Activated CD8-positive, alpha-beta T cell treated with anti-CD3 and anti-CD28 coated beads, Interleukin-2, amount 10 ng/mL, durations not matched to agents 7 days and 5 days (primary cell): ENCODE data around the gene TP53INP2. TPM values are rescaled to one million over a fixed set of nuclear protein-coding genes. Genes with fewer than 3 reads are reported as not detected.

ENCODE experiments used
- ATAC-seq: fragments of 150-1000 bp; cut with Tn5 transposase; one replicate; pipeline ENCODE4 v1.10.0; 2021; ENCODE audit warnings: moderate library complexity
- CTCF ChIA-PET: fragments of 350-600 bp; sonication (Branson Sonifier 250); formaldehyde crosslinking; loops from one replicate; lab custom pipeline; 2021; ENCODE audit warnings: antibody characterized with exemption; lab: Charles Lee
- POLR2A ChIA-PET: fragments of 350-600 bp; sonication (Branson Sonifier 250); formaldehyde crosslinking; loops from one replicate; lab custom pipeline; 2021; ENCODE audit warnings: antibody characterized with exemption; lab: Charles Lee
- DNase-seq: peaks from one replicate; pipeline ENCODE4 v3.0.0-alpha.2; 2020
- H3K27ac Mint-ChIP-seq: one replicate; pipeline ENCODE4 v1.8.0; 2021; ENCODE audit warnings: mild to moderate bottlenecking, mixed read lengths
- H3K27me3 Mint-ChIP-seq: one replicate; pipeline ENCODE4 v1.8.0; 2021; ENCODE audit warnings: low read depth, mixed read lengths
- H3K36me3 Mint-ChIP-seq: one replicate; pipeline ENCODE4 v1.8.0; 2021; ENCODE audit warnings: low read depth, mixed read lengths
- H3K4me1 Mint-ChIP-seq: one replicate; pipeline ENCODE4 v1.8.0; 2021; ENCODE audit warnings: low read depth, mixed read lengths
- H3K4me3 Mint-ChIP-seq: one replicate; pipeline ENCODE4 v1.8.0; 2021; ENCODE audit warnings: mild to moderate bottlenecking, mixed read lengths
- H3K9me3 Mint-ChIP-seq: one replicate; pipeline ENCODE4 v1.8.0; 2022; ENCODE audit warnings: mixed read lengths; ENCODE audit not compliant: insufficient read depth
- total RNA-seq, 2 experiments: library from RNA; stranded (reverse); gene quantifications; one replicate each; pipeline ENCODE4 v1.2.3, GENCODE V29; 2021

The TP53INP2 gene
- total RNA-seq, 2 experiments from 2014 or later = 2.0 to 2.1 TPM

GRCh38 chr20:34736106-34736735, 32.1 kb downstream of the TP53INP2 start:
- Mint-ChIP-seq H3K4me3 (no peak overlapping the region), H3K9me3 (no peaks in the 10 kb centered on the region), H3K27ac (no peak overlapping the region), H3K36me3 (peaks cover 19% of the 10 kb centered on the region), H3K27me3 (no peaks in the 10 kb centered on the region), H3K4me1 (no peaks in the 10 kb centered on the region)
- ChIA-PET CTCF (no interaction called here), POLR2A (no interaction called here)
- no peak for ATAC-seq
- DNase-seq = no peak

GRCh38 chr20:34743039-34743438, 38.9 kb downstream of the TP53INP2 start:
- Mint-ChIP-seq H3K36me3 (peaks cover 32% of the 10 kb centered on the region), H3K27ac (no peak overlapping the region), H3K4me1 (peaks cover 6% of the 10 kb centered on the region), H3K27me3 (no peaks in the 10 kb centered on the region), H3K9me3 (no peaks in the 10 kb centered on the region), H3K4me3 (no peak overlapping the region)
- ChIA-PET POLR2A (no interaction called here), CTCF (interaction anchor here (1.3 kb wide), 1 partner anchor 430 kb away, joined by 3 read pairs; no protein-coding TSS in a partner anchor)
- ATAC-seq (peak; percentile 39), DNase-seq (peak; percentile 39)

DNA sequence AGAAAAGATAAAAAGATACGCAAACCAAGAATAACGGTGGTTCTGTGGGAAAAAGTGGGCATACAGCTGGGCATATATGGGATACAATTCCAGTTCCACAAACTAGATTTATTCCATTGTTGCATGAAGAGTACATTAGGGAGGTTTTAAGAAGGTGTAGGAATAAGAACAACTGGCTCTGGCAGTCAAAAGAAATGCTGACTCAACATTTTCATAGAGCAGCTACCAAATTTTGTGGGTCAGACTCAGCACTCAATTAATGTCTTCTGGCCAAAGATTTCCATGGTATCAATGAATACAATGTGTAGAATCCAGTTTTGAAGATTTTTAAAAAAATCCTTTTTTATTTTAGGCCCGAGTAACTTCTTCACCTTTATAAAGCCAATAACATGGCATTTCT, 40.2 kb downstream of the TP53INP2 start:
- Mint-ChIP-seq H3K4me1 (peaks cover 6% of the 10 kb centered on the region), H3K27ac (no peak overlapping the region), H3K36me3 (peaks cover 38% of the 10 kb centered on the region), H3K9me3 (no peaks in the 10 kb centered on the region), H3K27me3 (no peaks in the 10 kb centered on the region), H3K4me3 (no peak overlapping the region)
- CTCF ChIA-PET = interaction anchor here (0.8 kb wide), 1 partner anchor 26 kb away, joined by 3 read pairs; no protein-coding TSS in a partner anchor
- POLR2A ChIA-PET = no interaction called here
- no peak for ATAC-seq
- DNase-seq = no peak

- no peaks in the 10 kb centered on the region for H3K9me3 Mint-ChIP-seq
- H3K27me3 Mint-ChIP-seq = no peaks in the 10 kb centered on the region
- CTCF ChIA-PET = interaction anchor here (1.0 to 1.3 kb wide), 2 partner anchors 25 to 37 kb away, joined by 3 to 5 read pairs; no protein-coding TSS in a partner anchor
- peaks cover 40% of the 10 kb centered on the region for H3K36me3 Mint-ChIP-seq
- no peak overlapping the region for H3K4me3 Mint-ChIP-seq
- DNase-seq (no peak), ATAC-seq (no peak)
- POLR2A ChIA-PET = no interaction called here
- H3K4me1 Mint-ChIP-seq = peaks cover 6% of the 10 kb centered on the region
- H3K27ac Mint-ChIP-seq = no peak overlapping the region
Observed at GRCh38 chr20:34744847-34745246, 40.7 kb downstream of the TP53INP2 start.

- Mint-ChIP-seq H3K9me3 (no peaks in the 10 kb centered on the region), H3K36me3 (peaks cover 37% of the 10 kb centered on the region), H3K4me1 (peaks cover 6% of the 10 kb centered on the region), H3K27me3 (no peaks in the 10 kb centered on the region), H3K4me3 (no peak overlapping the region), H3K27ac (no peak overlapping the region)
- no peak for DNase-seq
- ChIA-PET POLR2A (no interaction called here), CTCF (interaction anchor here (1.0 to 1.2 kb wide), 3 partner anchors 9 to 34 kb away, joined by 3 to 4 read pairs (median 3); no protein-coding TSS in a partner anchor)
- no peak for ATAC-seq
Observed at GRCh38 chr20:34746674-34747073, 42.5 kb downstream of the TP53INP2 start.

- Mint-ChIP-seq H3K27me3 (no peaks in the 10 kb centered on the region), H3K4me1 (peaks cover 6% of the 10 kb centered on the region), H3K36me3 (peaks cover 39% of the 10 kb centered on the region), H3K9me3 (no peaks in the 10 kb centered on the region), H3K4me3 (no peak overlapping the region), H3K27ac (no peak overlapping the region)
- ChIA-PET POLR2A (no interaction called here), CTCF (interaction anchor here (1.0 to 1.2 kb wide), 2 partner anchors 10 to 22 kb away, joined by 3 to 4 read pairs; no protein-coding TSS in a partner anchor)
- DNase-seq (no peak), ATAC-seq (no peak)
Observed at GRCh38 chr20:34747479-34747878, 43.3 kb downstream of the TP53INP2 start.

GRCh38 chr20:34748709-34749108, 44.6 kb downstream of the TP53INP2 start:
- CTCF ChIA-PET = interaction anchor here (0.6 to 1.1 kb wide), 2 partner anchors 9 to 21 kb away, joined by 3 to 6 read pairs; no protein-coding TSS in a partner anchor
- ATAC-seq (no peak), DNase-seq (no peak)
- Mint-ChIP-seq H3K4me3 (no peak overlapping the region), H3K4me1 (no peaks in the 10 kb centered on the region), H3K27ac (no peak overlapping the region), H3K27me3 (no peaks in the 10 kb centered on the region), H3K36me3 (peaks cover 32% of the 10 kb centered on the region), H3K9me3 (no peaks in the 10 kb centered on the region)
- POLR2A ChIA-PET = no interaction called here

DNA sequence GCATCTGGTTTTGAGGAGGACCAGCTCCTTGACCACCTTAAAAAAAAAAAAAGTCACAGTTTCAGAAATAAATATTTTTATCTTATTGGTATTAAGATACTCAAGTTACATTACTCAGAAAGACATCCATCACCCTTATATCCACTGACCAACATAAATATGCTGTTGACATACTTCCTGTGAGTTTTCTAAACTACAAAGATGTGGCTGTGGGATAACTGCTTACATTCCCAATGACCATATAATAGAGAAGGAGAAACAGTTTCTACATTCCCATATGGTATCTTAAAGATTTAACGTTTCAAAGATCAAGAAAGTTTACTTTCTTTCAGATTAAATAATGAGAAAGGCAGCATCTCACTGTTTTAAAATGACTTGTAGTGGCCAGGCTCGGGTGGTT, 46.3 kb downstream of the TP53INP2 start:
- DNase-seq = no peak
- H3K27ac Mint-ChIP-seq = no peak overlapping the region

GRCh38 chr20:34751453-34751852, 47.3 kb downstream of the TP53INP2 start:
- Mint-ChIP-seq H3K4me1 (no peaks in the 10 kb centered on the region), H3K27ac (no peak overlapping the region), H3K36me3 (peaks cover 38% of the 10 kb centered on the region), H3K9me3 (no peaks in the 10 kb centered on the region), H3K4me3 (no peak overlapping the region), H3K27me3 (no peaks in the 10 kb centered on the region)
- no peak for ATAC-seq
- no peak for DNase-seq
- POLR2A ChIA-PET = no interaction called here
- CTCF ChIA-PET = interaction anchor here (2.1 kb wide), 1 partner anchor 18 kb away, joined by 9 read pairs; no protein-coding TSS in a partner anchor

More for the DNA sequence above, 46.3 kb downstream of the TP53INP2 start:
- CTCF ChIA-PET = no interaction called here
- H3K4me1 Mint-ChIP-seq = no peaks in the 10 kb centered on the region
- H3K36me3 Mint-ChIP-seq = peaks cover 39% of the 10 kb centered on the region
- H3K27me3 Mint-ChIP-seq = no peaks in the 10 kb centered on the region
- ATAC-seq = no peak
- no peaks in the 10 kb centered on the region for H3K9me3 Mint-ChIP-seq
- POLR2A ChIA-PET = no interaction called here
- no peak overlapping the region for H3K4me3 Mint-ChIP-seq

DNA sequence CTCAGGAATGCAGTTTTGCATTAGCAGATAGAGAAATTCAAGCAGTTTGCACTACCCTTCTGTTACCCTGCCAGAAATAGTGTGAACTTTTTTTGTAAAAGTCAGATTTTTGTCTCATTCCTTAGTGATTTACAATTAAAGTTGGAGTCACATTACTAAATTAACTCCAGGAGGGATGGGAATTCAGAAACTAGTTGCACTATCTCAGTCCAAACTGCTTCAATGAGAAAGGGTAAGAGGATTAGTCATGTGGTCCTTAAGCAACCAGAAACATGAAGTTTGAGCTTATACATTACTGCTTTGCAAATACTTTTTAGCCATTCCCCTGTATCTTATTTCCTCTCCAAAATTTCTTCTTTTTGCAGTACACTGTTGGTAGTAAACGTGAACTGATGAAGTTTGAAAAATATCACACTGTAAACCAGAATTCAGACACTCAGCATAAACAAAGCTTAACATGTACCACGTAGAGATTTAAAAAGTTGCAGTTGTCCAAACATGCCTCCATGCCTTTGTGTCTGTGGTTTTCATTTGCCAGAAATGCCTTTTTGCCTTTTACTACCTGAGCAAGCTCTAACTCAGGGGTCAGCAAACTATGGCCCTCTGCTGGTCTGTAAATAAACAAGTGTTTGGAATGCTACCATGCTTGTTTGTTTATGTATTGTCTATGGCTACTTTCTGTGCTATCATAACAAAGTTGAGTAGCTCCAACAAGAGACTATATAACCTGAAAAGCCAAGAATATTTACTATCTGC, 49.7 kb downstream of the TP53INP2 start:
- CTCF ChIA-PET = interaction anchor here (1.9 kb wide), 1 partner anchor 15 kb away, joined by 10 read pairs; no protein-coding TSS in a partner anchor
- H3K27ac Mint-ChIP-seq = no peak overlapping the region

DNA sequence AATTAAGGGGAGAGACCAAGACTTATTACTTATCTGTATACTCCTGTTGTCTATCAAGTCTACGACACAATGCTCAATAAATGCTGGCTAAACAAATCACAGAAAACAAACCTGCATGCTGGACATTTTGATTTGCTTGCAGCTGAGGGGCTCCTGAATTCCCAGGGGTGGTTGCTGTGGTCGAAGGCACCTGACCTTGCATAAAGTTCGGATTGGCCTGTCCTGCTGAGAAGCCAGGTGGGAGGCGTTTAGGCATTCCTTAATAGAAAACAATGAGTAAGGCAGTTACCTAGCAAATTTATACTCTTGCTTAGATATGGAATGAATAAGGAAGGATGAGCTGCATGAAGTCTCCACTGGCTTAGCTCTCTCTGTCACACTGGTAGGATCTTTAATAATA, 50.5 kb downstream of the TP53INP2 start:
- Mint-ChIP-seq H3K9me3 (no peaks in the 10 kb centered on the region), H3K27me3 (no peaks in the 10 kb centered on the region), H3K27ac (no peak overlapping the region), H3K36me3 (peaks cover 47% of the 10 kb centered on the region), H3K4me1 (no peaks in the 10 kb centered on the region), H3K4me3 (no peak overlapping the region)
- no peak for ATAC-seq
- no peak for DNase-seq
- ChIA-PET POLR2A (no interaction called here), CTCF (interaction anchor here (1.9 kb wide), 1 partner anchor 14 kb away, joined by 10 read pairs; no protein-coding TSS in a partner anchor)

More for the DNA sequence above, 49.7 kb downstream of the TP53INP2 start:
- POLR2A ChIA-PET = no interaction called here
- Mint-ChIP-seq H3K9me3 (no peaks in the 10 kb centered on the region), H3K27me3 (no peaks in the 10 kb centered on the region), H3K4me1 (no peaks in the 10 kb centered on the region), H3K4me3 (no peak overlapping the region), H3K36me3 (peaks cover 52% of the 10 kb centered on the region)
- DNase-seq (no peak), ATAC-seq (no peak)

DNA sequence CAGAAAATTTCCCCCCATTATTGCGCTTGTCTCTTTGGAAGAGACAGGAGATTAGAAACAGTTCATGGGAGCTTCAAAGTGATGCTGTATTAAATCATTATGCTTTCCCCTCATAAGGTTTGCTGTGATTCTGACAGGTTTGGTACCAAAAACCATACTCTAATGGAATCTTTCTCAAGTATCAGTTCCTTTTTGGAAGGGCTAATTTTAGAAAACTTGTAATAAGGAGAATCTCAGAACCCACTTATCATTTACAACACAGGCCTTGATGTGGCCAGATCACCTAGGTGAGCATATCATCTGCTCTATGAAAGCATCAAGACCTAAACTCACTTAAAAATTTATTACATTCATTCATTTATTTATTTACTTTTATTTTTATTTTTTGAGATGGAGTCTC, 51.2 kb downstream of the TP53INP2 start:
- ChIA-PET CTCF (interaction anchor here (1.9 kb wide), 1 partner anchor 14 kb away, joined by 10 read pairs; no protein-coding TSS in a partner anchor), POLR2A (no interaction called here)
- H3K27me3 Mint-ChIP-seq = no peaks in the 10 kb centered on the region
- no peaks in the 10 kb centered on the region for H3K9me3 Mint-ChIP-seq
- H3K36me3 Mint-ChIP-seq = peaks cover 45% of the 10 kb centered on the region
- no peak for ATAC-seq
- H3K4me1 Mint-ChIP-seq = no peaks in the 10 kb centered on the region
- H3K27ac Mint-ChIP-seq = no peak overlapping the region
- H3K4me3 Mint-ChIP-seq = no peak overlapping the region
- DNase-seq = no peak
